Uterus (tissue), 2 donors: ENCODE measurements around the gene QSOX2.

Source experiments
- CTCF ChIP-seq, 4 experiments: fragments of 200-600 bp in 2 of 4; fragments of 450-650 bp in 2 of 4; sonication (generic) in 2 of 4; IDR thresholded peaks; one replicate each; pipeline ENCODE4 v1.5.1; 2016 to 2019; ENCODE audit warnings: antibody characterized with exemption in 4 of 4, mild to moderate bottlenecking in 2 of 4, moderate library complexity in 1 of 4
- POLR2A ChIP-seq, 2 donors: fragments of 450-650 bp; IDR thresholded peaks; one replicate each; pipeline ENCODE4 v1.6.1; 2016; ENCODE audit warnings: antibody characterized with exemption in 2 of 2, mild to moderate bottlenecking in 1 of 2, moderate library complexity in 1 of 2

DNA sequence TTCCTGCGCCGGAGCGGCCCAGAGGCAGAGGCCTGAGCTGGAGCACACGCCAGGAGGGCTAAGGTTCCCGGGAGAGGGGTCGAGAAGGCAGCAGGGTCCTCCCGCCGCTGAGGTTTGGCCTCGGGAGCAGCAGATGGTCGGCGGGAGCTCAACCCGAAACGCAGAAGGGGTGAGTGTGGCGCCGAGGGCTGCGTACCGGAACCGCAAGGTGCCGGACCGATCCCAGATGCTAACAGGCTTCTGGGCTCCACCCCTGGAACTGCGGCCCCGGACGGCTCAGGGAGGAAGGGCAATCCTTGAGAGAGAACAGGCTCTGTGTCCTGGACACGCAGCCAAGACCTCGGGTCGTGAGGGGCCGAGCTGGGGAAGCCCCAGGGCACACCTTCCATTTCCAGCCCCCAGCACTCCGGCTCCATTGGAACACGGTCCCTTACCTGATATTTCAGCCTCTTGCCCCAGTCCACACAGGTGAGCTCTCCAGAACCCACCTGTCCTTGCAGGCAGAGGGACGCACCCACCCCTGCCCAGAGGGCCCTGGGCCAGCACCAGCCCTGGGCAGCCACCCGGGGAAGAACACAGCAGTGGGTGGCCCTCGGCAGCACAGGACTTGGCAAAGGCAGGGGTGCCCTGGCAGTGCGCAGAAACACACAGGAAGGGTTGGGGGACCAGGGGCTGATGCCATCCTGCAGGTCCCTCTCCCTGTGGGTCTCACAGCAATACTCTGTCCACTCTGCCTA is 42.0 kb downstream of the QSOX2 start:
- no peak for TF ChIP-seq CTCF (IDR thresholded peaks at IDR 0.05)
- TF ChIP-seq POLR2A (IDR thresholded peaks at IDR 0.05): no peak
